Activated CD4-positive, alpha-beta T cell treated with anti-CD3 and anti-CD28 coated beads for 36 hours (primary cell): ENCODE results near the gene EIF4A3. TPM values are rescaled to one million over a fixed set of nuclear protein-coding genes. Genes with fewer than 3 reads are reported as not detected.
A peak's percentile ranks its signal among the peaks of the same experiment; 100 is the strongest.

ENCODE experiments used
- ATAC-seq: fragments of 200-7000 bp; cut with Tn5 transposase; one replicate; pipeline ENCODE4 v1.10.0; 2021; ENCODE audit warnings: mild to moderate bottlenecking, moderate library complexity
- CTCF ChIA-PET: fragments of 350-600 bp; sonication (Branson Sonifier 250); formaldehyde crosslinking; loops from one replicate; lab custom pipeline; 2021; ENCODE audit warnings: antibody characterized with exemption; lab: Charles Lee
- POLR2A ChIA-PET: fragments of 350-600 bp; sonication (Branson Sonifier 250); formaldehyde crosslinking; loops from one replicate; lab custom pipeline; 2021; ENCODE audit warnings: antibody characterized with exemption, inconsistent platforms; lab: Charles Lee
- DNase-seq: peaks from one replicate; pipeline ENCODE4 v3.0.0-alpha.2; 2020
- H3K27ac Mint-ChIP-seq: one replicate; pipeline ENCODE4 v1.8.0; 2021; ENCODE audit warnings: mixed read lengths
- H3K27me3 Mint-ChIP-seq: one replicate; pipeline ENCODE4 v1.8.0; 2021; ENCODE audit warnings: mixed read lengths
- H3K36me3 Mint-ChIP-seq: one replicate; pipeline ENCODE4 v1.8.0; 2021; ENCODE audit warnings: low read depth, mixed read lengths
- H3K4me1 Mint-ChIP-seq: one replicate; pipeline ENCODE4 v1.8.0; 2021; ENCODE audit warnings: mixed read lengths
- H3K4me3 Mint-ChIP-seq: one replicate; pipeline ENCODE4 v1.8.0; 2021; ENCODE audit warnings: mild to moderate bottlenecking, moderate library complexity, mixed read lengths
- H3K9me3 Mint-ChIP-seq: one replicate; pipeline ENCODE4 v1.8.0; 2021; ENCODE audit warnings: low read depth, mixed read lengths
- intact Hi-C, 2 experiments: fragments of 100-400 bp; cut with DNase I in 1 of 2; cut with micrococcal nuclease in 1 of 2; formaldehyde crosslinking; loops; one replicate each; pipeline versions ENCODE4 v1.14.2 to v1.15.1; 2022 to 2024; cut with DNase I, micrococcal nuclease
- total RNA-seq, 2 experiments: library from RNA; stranded (reverse); gene quantifications; one replicate each; pipeline ENCODE4 v1.2.3, GENCODE V29; 2021

The EIF4A3 gene
- total RNA-seq, 2 experiments from 2014 or later = 103 to 141 TPM

GRCh38 chr17:80104956-80105375 lies 42.0 kb downstream of the EIF4A3 start:
- DNase-seq (no peak), ATAC-seq (no peak)
- CTCF ChIA-PET = interaction anchor here (0.6 to 1.1 kb wide), 2 partner anchors 16 to 22 kb away, joined by 3 read pairs; no protein-coding TSS in a partner anchor
- Mint-ChIP-seq H3K4me1 (peaks cover 19% of the 10 kb centered on the region), H3K27ac (no peak overlapping the region), H3K36me3 (no peaks in the 10 kb centered on the region), H3K27me3 (no peaks in the 10 kb centered on the region), H3K4me3 (no peak overlapping the region), H3K9me3 (no peaks in the 10 kb centered on the region)
- POLR2A ChIA-PET = no interaction called here
- intact Hi-C loops = loop anchor here (5.0 to 10.0 kb wide), 5 partner anchors 42 to 440 kb away; partner anchors contain the start of genes CBX8 (in 1 of the 2), CCDC40 (in 1 of the 2), EIF4A3 (in 1 of the 2) and RPTOR (in 1 of the 2)

- Mint-ChIP-seq H3K4me1 (peaks cover 25% of the 10 kb centered on the region), H3K27ac (no peak overlapping the region), H3K4me3 (no peak overlapping the region), H3K9me3 (no peaks in the 10 kb centered on the region), H3K36me3 (no peaks in the 10 kb centered on the region), H3K27me3 (no peaks in the 10 kb centered on the region)
- ChIA-PET CTCF (interaction anchor here (0.6 to 1.1 kb wide), 2 partner anchors 15 to 22 kb away, joined by 3 read pairs; no protein-coding TSS in a partner anchor), POLR2A (no interaction called here)
- intact Hi-C loops = loop anchor here (5.0 to 10.0 kb wide), 5 partner anchors 43 to 440 kb away; partner anchors contain the start of genes CBX8 (in 1 of the 2), CCDC40 (in 1 of the 2), EIF4A3 (in 1 of the 2) and RPTOR (in 1 of the 2)
- DNase-seq = no peak
- ATAC-seq = no peak
These were observed 42.5 kb downstream of the EIF4A3 start for GRCh38 chr17:80104321-80104955.

GRCh38 chr17:80103449-80104085 lies 43.4 kb downstream of the EIF4A3 start:
- Mint-ChIP-seq H3K9me3 (no peaks in the 10 kb centered on the region), H3K4me3 (peak overlapping the region; percentile 30), H3K36me3 (no peaks in the 10 kb centered on the region), H3K27me3 (no peaks in the 10 kb centered on the region), H3K4me1 (peaks cover 26% of the 10 kb centered on the region), H3K27ac (no peak overlapping the region)
- POLR2A ChIA-PET = no interaction called here
- intact Hi-C loops = loop anchor here (5.0 to 10.0 kb wide), 5 partner anchors 44 to 441 kb away; partner anchors contain the start of genes CBX8 (in 1 of the 2), CCDC40 (in 1 of the 2), EIF4A3 (in 1 of the 2) and RPTOR (in 1 of the 2)
- CTCF ChIA-PET = interaction anchor here (1.1 kb wide), 1 partner anchor 21 kb away, joined by 3 read pairs; no protein-coding TSS in a partner anchor
- DNase-seq (no peak), ATAC-seq (no peak)

- ChIA-PET CTCF (interaction anchor here (1.3 to 1.7 kb wide), 2 partner anchors 41 to 49 kb away, joined by 3 to 7 read pairs; no protein-coding TSS in a partner anchor), POLR2A (no interaction called here)
- H3K27me3 Mint-ChIP-seq = no peaks in the 10 kb centered on the region
- no peak for DNase-seq
- intact Hi-C loops = loop anchor here (5.0 to 10.0 kb wide), 5 partner anchors 44 to 442 kb away; partner anchors contain the start of genes CBX8 (in 1 of the 2), CCDC40 (in 1 of the 2), EIF4A3 (in 1 of the 2) and RPTOR (in 1 of the 2)
- no peaks in the 10 kb centered on the region for H3K9me3 Mint-ChIP-seq
- peak overlapping the region; percentile 11 for H3K27ac Mint-ChIP-seq
- peak overlapping the region; percentile 84 for H3K4me3 Mint-ChIP-seq
- no peak for ATAC-seq
- no peaks in the 10 kb centered on the region for H3K36me3 Mint-ChIP-seq
- peaks cover 26% of the 10 kb centered on the region for H3K4me1 Mint-ChIP-seq
These were observed 44.1 kb downstream of the EIF4A3 start for GRCh38 chr17:80102664-80103448.

GRCh38 chr17:80101946-80102663 lies 44.8 kb downstream of the EIF4A3 start:
- ChIA-PET POLR2A (interaction anchor here (1.0 to 1.4 kb wide), 2 partner anchors 42 to 44 kb away, joined by 4 to 6 read pairs; no protein-coding TSS in a partner anchor), CTCF (interaction anchor here (0.6 to 2.2 kb wide), 29 partner anchors 8 to 836 kb away, joined by 3 to 7 read pairs (median 4); no protein-coding TSS in a partner anchor)
- H3K36me3 Mint-ChIP-seq = no peaks in the 10 kb centered on the region
- no peaks in the 10 kb centered on the region for H3K9me3 Mint-ChIP-seq
- ATAC-seq (peak; percentile 17), DNase-seq (no peak)
- peak overlapping the region; percentile 84 for H3K4me3 Mint-ChIP-seq
- intact Hi-C loops = loop anchor here (1.0 to 10.0 kb wide), 14 partner anchors 20 to 889 kb away; partner anchors contain the start of genes EIF4A3 (in 2 of the 2), TBC1D16 (in 2 of the 2), CBX8 (in 1 of the 2) and CCDC40 (in 1 of the 2)
- H3K4me1 Mint-ChIP-seq = peaks cover 26% of the 10 kb centered on the region
- no peaks in the 10 kb centered on the region for H3K27me3 Mint-ChIP-seq
- peak overlapping the region; percentile 68 for H3K27ac Mint-ChIP-seq

GRCh38 chr17:80101011-80101945 lies 45.6 kb downstream of the EIF4A3 start, which contains the start of gene GAA:
TSS of gene GAA (plus strand) at chr17:80101581. CDS start at chr17:80104587, 3,006 bp downstream.
- H3K36me3 Mint-ChIP-seq = no peaks in the 10 kb centered on the region
- intact Hi-C loops = loop anchor here (1.0 to 10.0 kb wide), 14 partner anchors 19 to 890 kb away; partner anchors contain the start of genes EIF4A3 (in 2 of the 2), TBC1D16 (in 2 of the 2), CBX8 (in 1 of the 2) and CCDC40 (in 1 of the 2)
- ATAC-seq = peak; percentile 89
- no peaks in the 10 kb centered on the region for H3K9me3 Mint-ChIP-seq
- peak within 1 kb of the TSS; percentile 84 for H3K4me3 Mint-ChIP-seq
- DNase-seq = peak; percentile 93
- ChIA-PET CTCF (interaction anchor here (0.6 to 2.2 kb wide), 30 partner anchors 8 to 837 kb away, joined by 3 to 7 read pairs (median 4); no protein-coding TSS in a partner anchor), POLR2A (interaction anchor here (0.6 to 1.4 kb wide), 3 partner anchors 43 to 85 kb away, joined by 3 to 6 read pairs (median 4); no protein-coding TSS in a partner anchor)
- no peaks in the 10 kb centered on the region for H3K27me3 Mint-ChIP-seq
- H3K4me1 Mint-ChIP-seq = peaks cover 26% of the 10 kb centered on the region
- H3K27ac Mint-ChIP-seq = peak within 1 kb of the TSS; percentile 68

- Mint-ChIP-seq H3K36me3 (no peaks in the 10 kb centered on the region), H3K4me3 (peak overlapping the region; percentile 72), H3K27ac (no peak overlapping the region), H3K27me3 (no peaks in the 10 kb centered on the region), H3K9me3 (no peaks in the 10 kb centered on the region), H3K4me1 (peaks cover 26% of the 10 kb centered on the region)
- no peak for ATAC-seq
- intact Hi-C loops = loop anchor here (1.0 to 10.0 kb wide), 7 partner anchors 47 to 445 kb away; partner anchors contain the start of genes CBX8 (in 1 of the 2), CCDC40 (in 1 of the 2), EIF4A3 (in 1 of the 2) and ENDOV (in 1 of the 2)
- ChIA-PET POLR2A (no interaction called here), CTCF (interaction anchor here (1.2 to 2.2 kb wide), 3 partner anchors 8 to 166 kb away, joined by 3 to 6 read pairs (median 4); no protein-coding TSS in a partner anchor)
- no peak for DNase-seq
These were observed 46.9 kb downstream of the EIF4A3 start for GRCh38 chr17:80100035-80100323.

- Mint-ChIP-seq H3K4me1 (peaks cover 26% of the 10 kb centered on the region), H3K27me3 (no peaks in the 10 kb centered on the region), H3K27ac (no peak overlapping the region), H3K9me3 (no peaks in the 10 kb centered on the region), H3K4me3 (no peak overlapping the region), H3K36me3 (no peaks in the 10 kb centered on the region)
- DNase-seq (no peak), ATAC-seq (no peak)
- CTCF ChIA-PET = interaction anchor here (1.2 to 2.2 kb wide), 3 partner anchors 8 to 166 kb away, joined by 3 to 6 read pairs (median 4); no protein-coding TSS in a partner anchor
- intact Hi-C loops = loop anchor here (1.0 to 10.0 kb wide), 7 partner anchors 48 to 445 kb away; partner anchors contain the start of genes CBX8 (in 1 of the 2), CCDC40 (in 1 of the 2), EIF4A3 (in 1 of the 2) and ENDOV (in 1 of the 2)
- POLR2A ChIA-PET = no interaction called here
These were observed 47.5 kb downstream of the EIF4A3 start for GRCh38 chr17:80099291-80100034.
